SK-N-SH treated with all-trans-retinoic acid at 6 μM for 48 hours (cell line): ENCODE results near the gene CD4.

Experiments
- ATAC-seq: fragments of 200-7000 bp; cut with Tn5 transposase; 3 replicates; pipeline ENCODE4 v1.9.1; 2020; ENCODE audit warnings: mild to moderate bottlenecking, moderate library complexity
- ARNTL ChIP-seq: fragments of 450-650 bp; formaldehyde crosslinking; IDR thresholded peaks from 2 replicates; pipeline ENCODE4 v1.5.0; 2020; ENCODE audit warnings: low read depth, mild to moderate bottlenecking, moderate library complexity, borderline replicate concordance
- BACH2 ChIP-seq: fragments of 250-450 bp; sonication (Bioruptor Pico); IDR thresholded peaks from 2 replicates; pipeline ENCODE4 v1.9.0; 2021; ENCODE audit warnings: mild to moderate bottlenecking, borderline replicate concordance
- CREB5 ChIP-seq: fragments of 250-450 bp; sonication (Bioruptor Pico); IDR thresholded peaks from 2 replicates; pipeline ENCODE4 v1.5.1; 2020; ENCODE audit warnings: low read depth, mild to moderate bottlenecking, moderate library complexity
- CSRNP3 ChIP-seq: fragments of 250-450 bp; sonication (Bioruptor Pico); IDR thresholded peaks from 2 replicates; pipeline ENCODE4 v1.5.1; 2021; ENCODE audit warnings: mild to moderate bottlenecking, moderate library complexity
- ESRRG ChIP-seq: fragments of 250-450 bp; sonication (Bioruptor Pico); IDR thresholded peaks from 2 replicates; pipeline ENCODE4 v1.6.1; 2021; ENCODE audit warnings: mild to moderate bottlenecking
- GLIS3 ChIP-seq: fragments of 250-450 bp; sonication (Bioruptor Pico); IDR thresholded peaks from 2 replicates; pipeline ENCODE4 v1.5.0; 2020; ENCODE audit warnings: mild to moderate bottlenecking, moderate library complexity
- ISL1 ChIP-seq: fragments of 250-450 bp; sonication (Bioruptor Pico); IDR thresholded peaks from 2 replicates; pipeline ENCODE4 v2.1.2; 2022; ENCODE audit warnings: mild to moderate bottlenecking, moderate library complexity
- PATZ1 ChIP-seq: fragments of 250-450 bp; sonication (Bioruptor Pico); IDR thresholded peaks from 2 replicates; pipeline ENCODE4 v1.8.0; 2020; ENCODE audit warnings: mild to moderate bottlenecking, moderate library complexity, borderline replicate concordance
- POU6F1 ChIP-seq: fragments of 250-450 bp; sonication (Bioruptor Pico); IDR thresholded peaks from 2 replicates; pipeline ENCODE4 v1.8.0; 2021; ENCODE audit warnings: low read depth, mild to moderate bottlenecking, moderate library complexity, borderline replicate concordance
- PPARA ChIP-seq: fragments of 250-450 bp; sonication (Bioruptor Pico); IDR thresholded peaks from 2 replicates; pipeline ENCODE4 v1.5.0; 2020; ENCODE audit warnings: mild to moderate bottlenecking, borderline replicate concordance
- RARB ChIP-seq: fragments of 250-450 bp; sonication (Bioruptor Pico); IDR thresholded peaks from 2 replicates; pipeline ENCODE4 v1.8.0; 2021; ENCODE audit warnings: mild to moderate bottlenecking, moderate library complexity
- TCF4 ChIP-seq: fragments of 250-450 bp; sonication (Bioruptor Pico); IDR thresholded peaks from 2 replicates; pipeline ENCODE4 v1.8.0; 2021; ENCODE audit warnings: mild to moderate bottlenecking, moderate library complexity, borderline replicate concordance
- TOX ChIP-seq: fragments of 250-450 bp; sonication (Bioruptor Pico); IDR thresholded peaks from 2 replicates; pipeline ENCODE4 v1.8.0; 2021; ENCODE audit warnings: mild to moderate bottlenecking, moderate library complexity, borderline replicate concordance
- TSHZ2 ChIP-seq: fragments of 250-450 bp; sonication (Bioruptor Pico); IDR thresholded peaks from 2 replicates; pipeline ENCODE4 v1.5.0; 2020; ENCODE audit warnings: mild to moderate bottlenecking, moderate library complexity
- ZC3H10 ChIP-seq: fragments of 250-450 bp; sonication (Bioruptor Pico); IDR thresholded peaks from 2 replicates; pipeline ENCODE4 v1.5.1; 2021; ENCODE audit warnings: mild to moderate bottlenecking, moderate library complexity
- ZFP3 ChIP-seq: fragments of 250-450 bp; sonication (Bioruptor Pico); IDR thresholded peaks from 2 replicates; pipeline ENCODE4 v1.5.0; 2020; ENCODE audit warnings: mild to moderate bottlenecking, moderate library complexity
- ZFP30 ChIP-seq: fragments of 450-650 bp; formaldehyde crosslinking; IDR thresholded peaks from 2 replicates; pipeline ENCODE4 v1.5.0; 2022; ENCODE audit warnings: mild to moderate bottlenecking, moderate library complexity
- ZNF565 ChIP-seq: fragments of 450-650 bp; formaldehyde crosslinking; conservative IDR thresholded peaks from 2 replicates; pipeline ENCODE4 v1.5.0; 2020; ENCODE audit warnings: low read depth, mild to moderate bottlenecking, moderate library complexity
- ZNF70 ChIP-seq: fragments of 450-650 bp; formaldehyde crosslinking; IDR thresholded peaks from 2 replicates; pipeline ENCODE4 v1.5.0; 2020; ENCODE audit warnings: mild to moderate bottlenecking, moderate library complexity
- ZNF8 ChIP-seq: fragments of 450-650 bp; formaldehyde crosslinking; IDR thresholded peaks from 2 replicates; pipeline ENCODE4 v1.5.0; 2020; ENCODE audit warnings: mild to moderate bottlenecking, moderate library complexity

Gene CD4

GRCh38 chr12:6816598-6816997 lies 27.3 kb downstream of the CD4 start:
- TF ChIP-seq ZC3H10 (CRISPR knock-in tag) (no peak), TSHZ2 (CRISPR knock-in tag) (0 out of 2 replicates have a peak, but pooled peaks have one; percentile 17), ARNTL (CRISPR knock-in tag) (no peak), ZFP3 (CRISPR knock-in tag) (no peak), TOX (no peak)
- no peak for ATAC-seq

GRCh38 chr12:6817098-6817497 lies 27.8 kb downstream of the CD4 start:
- no peak for ATAC-seq

More at GRCh38 chr12:6817098-6817497, 27.8 kb downstream of the CD4 start:
- TF ChIP-seq TOX: no peak
- no peak for TF ChIP-seq PPARA (CRISPR knock-in tag)
- TF ChIP-seq GLIS3: no peak
- TF ChIP-seq ESRRG (CRISPR knock-in tag): no peak
- TF ChIP-seq ISL1 (CRISPR knock-in tag): no peak
- no peak for TF ChIP-seq POU6F1 (CRISPR knock-in tag)
- TF ChIP-seq CSRNP3 (CRISPR knock-in tag): no peak
- TF ChIP-seq PATZ1: no peak
- TF ChIP-seq ZNF70 (CRISPR knock-in tag): no peak
- no peak for TF ChIP-seq ZC3H10 (CRISPR knock-in tag)
- TF ChIP-seq ZFP3 (CRISPR knock-in tag): no peak
- TF ChIP-seq RARB (CRISPR knock-in tag): no peak
- TF ChIP-seq CREB5 (CRISPR knock-in tag): no peak
- TF ChIP-seq BACH2 (CRISPR knock-in tag): no peak
- TF ChIP-seq ARNTL (CRISPR knock-in tag): no peak
- no peak for TF ChIP-seq ZNF8
- TF ChIP-seq TSHZ2 (CRISPR knock-in tag): no peak
- no peak for TF ChIP-seq TCF4 (CRISPR knock-in tag)
- TF ChIP-seq ZFP30 (CRISPR knock-in tag): no peak
- no peak for TF ChIP-seq ZNF565
- TF ChIP-seq, all 23 proteins: peak for 0
